Muscle layer of duodenum (tissue), 2 donors: ENCODE data around the gene EIF1.

Experiments used
- H3K27ac ChIP-seq: one replicate; pipeline ENCODE4 v1.7.0; 2013; ENCODE audit warnings: mild to moderate bottlenecking, low read length
- H3K27me3 ChIP-seq: one replicate; pipeline ENCODE4 v1.7.0; 2013; ENCODE audit warnings: low read depth, mild to moderate bottlenecking, control low read depth, low read length
- H3K36me3 ChIP-seq, 2 donors: one replicate each; pipeline ENCODE4 v1.7.0; 2013; ENCODE audit warnings: low read length in 2 of 2, control low read depth in 1 of 2, mild to moderate bottlenecking in 1 of 2; ENCODE audit not compliant: insufficient read depth in 2 of 2, control insufficient read depth in 1 of 2
- H3K4me1 ChIP-seq, 2 donors: one replicate each; pipeline ENCODE4 v1.7.0; 2013; ENCODE audit warnings: low read length in 2 of 2, mild to moderate bottlenecking in 2 of 2, control low read depth in 1 of 2, moderate library complexity in 1 of 2; ENCODE audit not compliant: insufficient read depth in 2 of 2, control insufficient read depth in 1 of 2
- H3K4me3 ChIP-seq, 2 donors: one replicate each; pipeline ENCODE4 v1.7.0; 2013; ENCODE audit warnings: low read length in 2 of 2, low read depth in 1 of 2, mild to moderate bottlenecking in 1 of 2
- H3K9me3 ChIP-seq, 2 donors: one replicate each; pipeline ENCODE4 v1.7.0; 2013; ENCODE audit warnings: low read length in 2 of 2, control low read depth in 1 of 2, mild to moderate bottlenecking in 1 of 2; ENCODE audit not compliant: control insufficient read depth in 1 of 2
- donor health status: healthy.

EIF1 gene

DNA sequence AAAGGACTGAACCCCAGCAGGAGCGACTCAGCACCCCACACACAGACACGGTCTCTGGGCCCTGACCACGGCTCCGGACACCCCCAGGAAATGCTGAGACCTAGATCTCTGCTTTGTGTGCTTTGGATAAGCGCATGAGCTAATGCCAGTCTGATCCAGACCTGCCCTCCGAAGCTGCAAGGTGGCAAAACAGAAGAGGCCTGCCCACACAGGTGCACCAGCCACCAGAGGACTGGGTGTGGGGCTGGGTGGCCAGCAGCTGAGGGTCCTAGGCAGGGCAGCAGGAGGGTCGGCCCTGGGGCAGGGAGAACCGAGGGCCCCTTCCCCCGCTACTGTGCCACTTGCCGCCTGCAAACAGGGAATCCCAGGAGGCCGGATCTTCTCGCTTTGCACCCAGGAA is 30.7 kb upstream of the EIF1 start:
- H3K36me3 ChIP-seq: no peaks in the 10 kb centered on the region
- H3K4me3 ChIP-seq: no peak overlapping the region
- H3K4me1 ChIP-seq: no peaks in the 10 kb centered on the region
- no peak overlapping the region for H3K27ac ChIP-seq
- H3K27me3 ChIP-seq: no peaks in the 10 kb centered on the region
- H3K9me3 ChIP-seq: no peaks in the 10 kb centered on the region

- H3K9me3 ChIP-seq: no peaks in the 10 kb centered on the region
- no peaks in the 10 kb centered on the region for H3K4me1 ChIP-seq
- no peak overlapping the region for H3K4me3 ChIP-seq
- no peak overlapping the region for H3K27ac ChIP-seq
- H3K27me3 ChIP-seq: no peaks in the 10 kb centered on the region
- H3K36me3 ChIP-seq: no peaks in the 10 kb centered on the region
These were observed 29.8 kb upstream of the EIF1 start for GRCh38 chr17:41658846-41659245.

GRCh38 chr17:41659427-41660212 is 29.1 kb upstream of the EIF1 start:
- Histone ChIP-seq H3K9me3 (no peaks in the 10 kb centered on the region), H3K27ac (no peak overlapping the region), H3K36me3 (no peaks in the 10 kb centered on the region), H3K27me3 (no peaks in the 10 kb centered on the region), H3K4me1 (no peaks in the 10 kb centered on the region), H3K4me3 (no peak overlapping the region)

DNA sequence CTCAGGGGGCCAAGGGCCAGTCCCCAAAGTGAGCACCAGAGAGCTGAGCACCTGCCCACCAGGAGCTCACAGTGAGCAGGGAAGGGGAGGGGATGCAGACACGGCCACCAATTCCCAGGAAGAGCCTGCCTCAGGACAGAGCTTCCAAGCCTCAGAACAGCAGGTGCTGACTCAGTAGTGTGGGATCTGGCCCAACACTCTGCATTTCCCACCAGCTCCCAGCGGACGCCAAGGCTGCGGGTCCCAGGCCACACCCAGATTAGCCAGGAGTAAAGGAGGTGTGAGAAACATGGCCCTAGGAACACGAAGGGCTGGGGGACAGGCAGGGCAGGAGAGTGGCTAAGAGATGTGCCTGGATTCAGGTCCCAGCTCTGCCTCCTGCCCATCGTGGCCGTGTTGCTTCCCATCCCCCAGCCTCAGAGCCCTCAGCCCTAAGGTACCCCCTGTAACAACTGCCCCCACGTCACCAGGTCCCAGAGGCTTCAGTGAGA is 28.4 kb upstream of the EIF1 start:
- H3K4me1 ChIP-seq: no peaks in the 10 kb centered on the region
- H3K36me3 ChIP-seq: no peaks in the 10 kb centered on the region
- H3K27ac ChIP-seq: no peak overlapping the region
- H3K27me3 ChIP-seq: no peaks in the 10 kb centered on the region
- no peaks in the 10 kb centered on the region for H3K9me3 ChIP-seq
- no peak overlapping the region for H3K4me3 ChIP-seq

DNA sequence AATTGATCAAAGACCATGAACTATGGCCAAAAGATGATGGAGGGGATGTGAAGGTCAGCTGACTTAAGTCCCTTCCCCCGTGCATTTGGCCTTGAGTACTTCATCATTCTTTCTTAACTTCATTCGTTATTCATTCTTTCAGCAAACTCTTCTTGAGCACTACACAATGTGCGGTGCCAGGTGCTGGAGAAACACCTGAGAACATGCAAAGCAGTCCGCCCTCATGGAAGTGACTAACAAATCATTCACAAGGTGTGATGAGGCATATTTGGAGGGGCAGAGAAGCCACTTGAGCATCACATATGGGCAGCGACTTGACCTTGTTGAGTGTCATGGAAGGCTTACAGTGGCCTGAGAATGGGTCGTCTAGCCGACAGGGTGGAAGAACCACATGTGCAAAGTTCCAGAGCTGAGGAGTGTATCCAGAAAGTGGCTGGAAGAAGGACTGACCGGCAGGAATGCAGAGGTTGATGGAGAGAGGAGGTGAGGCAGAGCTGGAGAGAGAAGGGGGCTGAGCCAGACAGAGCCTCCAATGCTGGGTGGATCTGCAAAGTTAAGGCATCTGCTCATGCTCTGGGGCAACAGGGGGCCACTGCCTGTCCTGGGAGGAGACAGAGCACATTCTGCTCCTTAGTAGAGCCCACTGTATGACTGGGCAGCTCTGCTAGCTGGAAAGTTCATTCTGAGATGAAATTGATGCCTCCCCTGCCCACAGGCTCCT is 25.1 kb upstream of the EIF1 start:
- peaks cover 5 to 8% of the 10 kb centered on the region in 2 donors for H3K4me1 ChIP-seq
- H3K27me3 ChIP-seq: no peaks in the 10 kb centered on the region
- no peak overlapping the region for H3K4me3 ChIP-seq

GRCh38 chr17:41664172-41664457 is 24.6 kb upstream of the EIF1 start:
- Histone ChIP-seq H3K36me3 (no peaks in the 10 kb centered on the region), H3K9me3 (no peaks in the 10 kb centered on the region), H3K4me3 (no peak overlapping the region), H3K27me3 (no peaks in the 10 kb centered on the region), H3K27ac (no peak overlapping the region), H3K4me1 (peaks cover 5 to 8% of the 10 kb centered on the region in 2 donors)

More for the DNA sequence above, 25.1 kb upstream of the EIF1 start:
- Histone ChIP-seq H3K9me3 (no peaks in the 10 kb centered on the region), H3K27ac (no peak overlapping the region), H3K36me3 (no peaks in the 10 kb centered on the region)

DNA sequence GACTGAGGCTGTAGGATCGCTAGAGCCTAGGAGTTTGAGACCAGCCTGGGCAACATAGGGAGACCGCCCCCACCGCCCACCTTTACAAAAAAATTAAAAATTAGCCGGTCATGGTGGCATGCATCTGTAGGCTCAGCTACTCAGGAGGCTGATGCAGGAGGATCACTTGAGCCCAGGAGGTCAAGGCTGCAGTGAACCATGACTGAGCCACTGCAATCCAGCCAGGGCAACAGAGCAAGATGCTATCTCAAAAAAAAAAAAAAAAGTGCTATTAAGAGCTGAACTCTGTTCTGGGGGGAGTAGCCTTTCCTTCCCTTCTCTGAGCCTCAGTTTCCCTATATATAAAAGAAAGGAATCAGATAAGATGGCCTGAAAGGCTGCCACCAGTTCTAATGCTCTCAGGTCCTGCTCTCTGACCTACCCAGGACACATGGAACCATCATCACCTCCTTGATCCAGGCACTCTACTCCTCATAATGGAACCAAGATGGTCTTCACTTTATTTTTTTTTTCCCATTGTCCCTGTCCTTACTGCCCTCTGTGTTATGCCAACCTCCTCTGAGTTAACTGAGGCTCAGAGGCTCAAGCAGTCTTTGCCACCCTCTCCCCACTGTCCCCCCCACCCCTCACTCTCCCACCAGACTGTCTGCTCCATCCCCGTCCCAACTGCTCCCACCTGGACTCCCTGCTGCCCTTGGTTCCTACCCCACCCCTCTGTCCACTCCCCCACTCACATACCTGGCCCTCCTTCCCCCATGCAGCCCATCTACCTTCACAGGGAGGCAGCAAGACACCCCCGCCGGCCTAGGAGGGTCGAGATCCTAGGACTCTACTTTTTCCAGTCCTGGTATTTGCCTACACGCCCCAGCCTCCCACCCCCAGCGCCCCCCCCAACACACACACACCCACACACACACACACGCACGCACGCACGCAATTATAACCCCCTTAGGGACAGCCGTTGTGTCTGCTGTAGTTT is 23.8 kb upstream of the EIF1 start:
- Histone ChIP-seq H3K4me1 (peaks cover 5 to 8% of the 10 kb centered on the region in 2 donors), H3K9me3 (no peaks in the 10 kb centered on the region), H3K36me3 (no peaks in the 10 kb centered on the region), H3K27me3 (no peaks in the 10 kb centered on the region), H3K4me3 (peak overlapping the region; percentile 64 to 81), H3K27ac (peak overlapping the region; percentile 78)

DNA sequence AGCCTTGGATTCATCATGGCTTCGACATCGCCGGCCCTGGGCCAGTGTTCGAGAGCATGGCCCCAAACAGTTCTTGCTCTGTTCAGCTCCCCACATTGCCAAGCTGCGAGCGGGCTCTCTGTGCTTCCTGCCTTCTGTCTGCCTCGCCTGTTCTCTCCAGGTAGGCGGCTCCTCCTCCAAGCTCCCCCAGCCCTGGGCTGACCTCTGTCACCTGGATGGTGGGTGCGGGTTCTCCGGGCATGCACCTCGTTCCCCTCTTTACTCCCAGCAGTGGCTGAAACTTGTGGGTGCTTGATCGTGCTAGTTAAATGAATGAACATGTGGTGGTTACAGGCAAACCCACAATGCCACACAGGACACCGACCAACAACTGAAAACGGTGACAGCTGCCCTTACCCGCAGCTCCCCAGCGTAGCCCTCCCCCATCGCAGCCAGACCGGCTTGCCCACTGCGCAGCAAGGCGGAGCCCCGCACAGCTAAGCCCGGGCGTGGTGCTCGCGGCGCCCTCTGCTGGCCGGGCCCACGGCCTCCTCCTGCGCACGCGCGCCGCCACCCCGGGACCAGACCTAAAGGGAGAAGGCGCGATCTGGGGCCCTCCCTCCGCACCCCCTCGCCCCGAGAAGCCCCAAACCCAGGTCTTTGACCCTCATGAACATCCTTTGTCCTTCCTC is 23.0 kb upstream of the EIF1 start:
- H3K4me1 ChIP-seq: peaks cover 5 to 8% of the 10 kb centered on the region in 2 donors
- no peaks in the 10 kb centered on the region for H3K9me3 ChIP-seq

DNA sequence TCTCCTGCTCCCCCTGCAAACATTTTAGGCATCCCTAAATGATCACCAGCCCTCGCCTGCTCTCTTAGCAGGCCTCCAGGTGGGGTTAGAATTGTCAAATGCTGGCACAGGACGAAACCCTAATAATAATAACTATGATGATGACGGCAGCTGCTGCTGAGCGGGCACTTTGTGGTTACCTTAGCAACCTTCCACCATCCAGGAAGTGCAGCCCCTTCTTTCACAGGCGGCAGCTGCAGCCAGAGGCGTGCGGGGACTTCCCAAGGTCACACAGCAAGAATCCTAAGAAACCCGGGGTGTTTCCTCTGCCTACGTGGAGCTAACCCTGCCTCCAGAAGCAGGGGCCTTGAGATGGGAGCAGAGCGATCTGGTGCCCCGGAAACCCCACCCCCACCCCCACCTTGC is 22.4 kb upstream of the EIF1 start:
- H3K27me3 ChIP-seq: no peaks in the 10 kb centered on the region
- H3K36me3 ChIP-seq: no peaks in the 10 kb centered on the region
- no peaks in the 10 kb centered on the region for H3K9me3 ChIP-seq
- H3K4me1 ChIP-seq: peaks cover 5 to 8% of the 10 kb centered on the region in 2 donors
- H3K4me3 ChIP-seq: peak overlapping the region; percentile 64 to 81
- peak overlapping the region; percentile 90 for H3K27ac ChIP-seq

More for the DNA sequence above, 23.0 kb upstream of the EIF1 start:
- Histone ChIP-seq H3K27ac (peak overlapping the region; percentile 90), H3K4me3 (peak overlapping the region; percentile 64 to 81), H3K27me3 (no peaks in the 10 kb centered on the region), H3K36me3 (no peaks in the 10 kb centered on the region)

- H3K27me3 ChIP-seq: no peaks in the 10 kb centered on the region
- H3K4me1 ChIP-seq: peaks cover 5 to 8% of the 10 kb centered on the region in 2 donors
- no peaks in the 10 kb centered on the region for H3K36me3 ChIP-seq
- H3K4me3 ChIP-seq: peak overlapping the region; percentile 64 to 81
- peak overlapping the region; percentile 90 for H3K27ac ChIP-seq
- no peaks in the 10 kb centered on the region for H3K9me3 ChIP-seq
These were observed 21.9 kb upstream of the EIF1 start for GRCh38 chr17:41666708-41667279.
